Endodermal cell (in vitro differentiated cells): ENCODE results near the gene USP47. TPM values are rescaled to one million over a fixed set of nuclear protein-coding genes. Genes with fewer than 3 reads are reported as not detected.

Experiments used
- DNase-seq: peaks from one replicate; pipeline ENCODE4 v3.0.0-alpha.2; 2017
- H3K27ac ChIP-seq: 2 replicates; pipeline ENCODE4 v1.5.1; 2013; ENCODE audit warnings: mild to moderate bottlenecking, low read depth, low read length, moderate library complexity
- H3K27me3 ChIP-seq: 2 replicates; pipeline ENCODE4 v1.6.1; 2013; ENCODE audit warnings: mild to moderate bottlenecking, low read length, moderate library complexity; ENCODE audit not compliant: insufficient read depth, control insufficient read depth, poor library complexity, severe bottlenecking
- H3K36me3 ChIP-seq: 2 replicates; pipeline ENCODE4 v1.7.0; 2013; ENCODE audit warnings: mild to moderate bottlenecking, low read length, moderate library complexity; ENCODE audit not compliant: control insufficient read depth, insufficient read depth
- H3K4me1 ChIP-seq: one replicate; pipeline ENCODE4 v1.7.0; 2013; ENCODE audit warnings: low read length; ENCODE audit not compliant: control insufficient read depth, insufficient read depth
- H3K4me3 ChIP-seq: 2 replicates; pipeline ENCODE4 v1.5.1; 2013; ENCODE audit warnings: mild to moderate bottlenecking, low read length, moderate library complexity
- H3K9ac ChIP-seq: 2 replicates; pipeline ENCODE4 v1.6.1; 2013; ENCODE audit warnings: mild to moderate bottlenecking, low read length, moderate library complexity; ENCODE audit not compliant: poor library complexity, severe bottlenecking; ENCODE audit errors: extremely low read depth
- H3K9me3 ChIP-seq: 2 replicates; pipeline ENCODE4 v1.6.1; 2013; ENCODE audit warnings: mild to moderate bottlenecking, low read length, moderate library complexity; ENCODE audit not compliant: control insufficient read depth
- H3K27ac Mint-ChIP-seq: 2 replicates; pipeline ENCODE4 v1.8.0; 2020; ENCODE audit warnings: mixed read lengths
- H3K27me3 Mint-ChIP-seq: 2 replicates; pipeline ENCODE4 v1.8.0; 2021; ENCODE audit warnings: mild to moderate bottlenecking, mixed read lengths; ENCODE audit not compliant: insufficient read depth
- H3K36me3 Mint-ChIP-seq: 2 replicates; pipeline ENCODE4 v1.8.0; 2020; ENCODE audit warnings: low read depth, mixed read lengths
- H3K4me1 Mint-ChIP-seq: 2 replicates; pipeline ENCODE4 v1.8.0; 2020; ENCODE audit warnings: mixed read lengths
- H3K4me3 Mint-ChIP-seq: 2 replicates; pipeline ENCODE4 v1.8.0; 2020; ENCODE audit warnings: mild to moderate bottlenecking, moderate library complexity, mixed read lengths
- H3K9me3 Mint-ChIP-seq: 2 replicates; pipeline ENCODE4 v1.8.0; 2020; ENCODE audit warnings: mild to moderate bottlenecking, mixed read lengths
- WGBS, 2 experiments: methylation state at CpG; one replicate each; pipeline versions ENCODE4 v1.1.5 to v1.1.7; 2013; ENCODE audit warnings: missing lambda C conversion rate in 2 of 2, mixed read lengths in 1 of 2; ENCODE audit not compliant: insufficient coverage in 1 of 2, insufficient read length in 1 of 2; 5-methylcytosine and 5-hydroxymethylcytosine counted together
- total RNA-seq, 2 donors: library from RNA; stranded (reverse); fragmentation: NEBNext Ultra II Directional in 1 of 2; extraction: Animal tissue kit (Norgen Biotek cat#: 25700) in 1 of 2; gene quantifications; 2 replicates in 1 of 2; 3 replicates in 1 of 2; pipeline ENCODE4 v1.2.1, GENCODE V29; 2021
- TF ChIP-seq, protein P1 (sequence below): fragments of 200-600 bp; sonication (generic); conservative IDR thresholded peaks from 2 replicates; pipeline ENCODE4 v1.5.0; 2021; ENCODE audit warnings: antibody characterized with exemption, mild to moderate bottlenecking

USP47 gene
- total RNA-seq, 2 donors from 2014 or later, result 26.3 to 26.9 TPM

- no peak overlapping the region for H3K9ac ChIP-seq
These were observed 143.4 kb downstream of the USP47 start for GRCh38 chr11:11985016-11985715.

DNA sequence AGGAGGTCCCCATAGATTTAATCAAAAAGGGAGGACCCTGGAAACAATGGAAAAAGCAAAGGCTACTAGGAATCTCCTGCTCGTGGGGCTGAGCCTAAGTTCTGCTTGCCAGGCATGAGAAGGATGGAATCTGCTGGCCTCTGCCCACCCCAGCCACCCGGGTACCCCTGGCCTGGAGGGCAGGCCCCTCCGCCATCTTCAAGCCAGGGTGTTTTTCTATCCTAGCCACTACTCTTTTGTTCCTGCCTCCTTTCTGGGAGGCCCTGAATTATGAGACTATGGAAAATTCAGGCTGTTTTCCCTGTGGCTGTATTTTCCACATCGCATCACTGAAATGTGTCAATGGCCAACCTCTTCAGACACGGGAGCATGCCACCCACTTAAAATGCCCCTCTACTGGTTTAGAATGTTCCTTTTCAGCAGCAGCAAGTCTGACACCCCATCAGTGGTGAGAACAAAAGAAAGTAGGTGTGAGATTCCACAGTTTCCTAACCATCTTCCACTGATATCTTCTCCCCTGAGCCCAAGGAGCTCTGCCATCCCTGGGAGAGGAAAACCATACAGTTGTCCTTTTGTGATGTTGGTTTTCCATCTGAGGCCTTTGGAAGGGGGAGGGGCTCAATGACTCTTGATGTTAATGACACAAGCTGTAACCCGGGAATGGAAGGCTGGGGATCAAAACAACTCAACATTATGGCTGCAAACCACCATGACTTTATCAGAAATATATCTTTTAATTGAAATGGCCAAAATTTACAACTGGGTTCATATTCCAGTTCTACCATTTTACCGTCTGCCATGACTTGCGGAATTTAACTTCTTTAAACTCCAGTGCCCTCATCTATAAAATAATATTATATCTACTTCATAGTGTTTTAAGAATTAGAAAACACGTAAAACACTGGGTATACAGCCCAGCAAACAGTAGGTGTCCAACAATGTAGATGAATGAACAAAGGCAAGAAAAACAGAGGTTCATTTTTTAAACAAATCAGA lies 144.5 kb downstream of the USP47 start:
- 69 to 73% methylated on average over 3 to 8 of the region's 9 CpGs for WGBS, 2 experiments
- H3K36me3 Mint-ChIP-seq, result peaks cover 12% of the 10 kb centered on the region
- Histone ChIP-seq H3K9ac (no peak overlapping the region), H3K27ac (no peak overlapping the region), H3K27me3 (no peaks in the 10 kb centered on the region), H3K4me3 (no peak overlapping the region), H3K4me1 (peaks cover 19% of the 10 kb centered on the region), H3K36me3 (peaks cover 5% of the 10 kb centered on the region), H3K9me3 (no peaks in the 10 kb centered on the region)
- no peaks in the 10 kb centered on the region for H3K9me3 Mint-ChIP-seq
- H3K27me3 Mint-ChIP-seq, result no peaks in the 10 kb centered on the region
- TF ChIP-seq, protein P1, sequence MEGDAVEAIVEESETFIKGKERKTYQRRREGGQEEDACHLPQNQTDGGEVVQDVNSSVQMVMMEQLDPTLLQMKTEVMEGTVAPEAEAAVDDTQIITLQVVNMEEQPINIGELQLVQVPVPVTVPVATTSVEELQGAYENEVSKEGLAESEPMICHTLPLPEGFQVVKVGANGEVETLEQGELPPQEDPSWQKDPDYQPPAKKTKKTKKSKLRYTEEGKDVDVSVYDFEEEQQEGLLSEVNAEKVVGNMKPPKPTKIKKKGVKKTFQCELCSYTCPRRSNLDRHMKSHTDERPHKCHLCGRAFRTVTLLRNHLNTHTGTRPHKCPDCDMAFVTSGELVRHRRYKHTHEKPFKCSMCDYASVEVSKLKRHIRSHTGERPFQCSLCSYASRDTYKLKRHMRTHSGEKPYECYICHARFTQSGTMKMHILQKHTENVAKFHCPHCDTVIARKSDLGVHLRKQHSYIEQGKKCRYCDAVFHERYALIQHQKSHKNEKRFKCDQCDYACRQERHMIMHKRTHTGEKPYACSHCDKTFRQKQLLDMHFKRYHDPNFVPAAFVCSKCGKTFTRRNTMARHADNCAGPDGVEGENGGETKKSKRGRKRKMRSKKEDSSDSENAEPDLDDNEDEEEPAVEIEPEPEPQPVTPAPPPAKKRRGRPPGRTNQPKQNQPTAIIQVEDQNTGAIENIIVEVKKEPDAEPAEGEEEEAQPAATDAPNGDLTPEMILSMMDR, result no peak
- peak overlapping the region; percentile 86 for H3K27ac Mint-ChIP-seq
- DNase-seq, result peak; percentile 88
- peaks cover 55% of the 10 kb centered on the region for H3K4me1 Mint-ChIP-seq
- peak overlapping the region; percentile 26 for H3K4me3 Mint-ChIP-seq

More at GRCh38 chr11:11985016-11985715, 143.4 kb downstream of the USP47 start:
- Histone ChIP-seq H3K27ac (no peak overlapping the region), H3K4me3 (no peak overlapping the region), H3K4me1 (peaks cover 19% of the 10 kb centered on the region), H3K36me3 (peaks cover 5% of the 10 kb centered on the region), H3K9me3 (no peaks in the 10 kb centered on the region), H3K27me3 (no peaks in the 10 kb centered on the region)
- Mint-ChIP-seq H3K36me3 (peaks cover 16% of the 10 kb centered on the region), H3K4me1 (peaks cover 51% of the 10 kb centered on the region), H3K27me3 (no peaks in the 10 kb centered on the region), H3K4me3 (no peak overlapping the region), H3K27ac (peak overlapping the region; percentile 30), H3K9me3 (no peaks in the 10 kb centered on the region)
- DNase-seq, result peak; percentile 46
- TF ChIP-seq, protein P1, result no peak
- WGBS, 2 experiments, result 92 to 93% methylated on average over 6 to 8 of the region's 8 CpGs

GRCh38 chr11:11987503-11988022 lies 145.8 kb downstream of the USP47 start:
- H3K27me3 Mint-ChIP-seq, result no peaks in the 10 kb centered on the region
- Histone ChIP-seq H3K9me3 (no peaks in the 10 kb centered on the region), H3K36me3 (no peaks in the 10 kb centered on the region), H3K27me3 (no peaks in the 10 kb centered on the region), H3K9ac (no peak overlapping the region), H3K4me1 (peaks cover 24% of the 10 kb centered on the region), H3K27ac (no peak overlapping the region), H3K4me3 (no peak overlapping the region)
- no peaks in the 10 kb centered on the region for H3K9me3 Mint-ChIP-seq
- DNase-seq, result peak; percentile 75
- peak overlapping the region; percentile 69 for H3K27ac Mint-ChIP-seq
- peaks cover 8% of the 10 kb centered on the region for H3K36me3 Mint-ChIP-seq
- TF ChIP-seq, protein P1, result peak; percentile 67
- no peak overlapping the region for H3K4me3 Mint-ChIP-seq
- WGBS, 2 experiments, result 97 to 100% methylated on average over 1 of the region's 1 CpG
- peaks cover 67% of the 10 kb centered on the region for H3K4me1 Mint-ChIP-seq
